GM18951 (cell line): Measurements from ENCODE around the gene DND1.
"Not testable (repeated sequence)": the region's sequence is repeated elsewhere in the genome, so short reads cannot be mapped to it uniquely, and the experiment has no call there.

ENCODE experiments used
- POLR2A ChIP-seq: IDR thresholded peaks from 4 replicates; pipeline ENCODE4 v1.6.1; 2011; ENCODE audit warnings: mild to moderate bottlenecking; ENCODE audit not compliant: insufficient read length, insufficient read depth; ENCODE audit errors: extremely low read depth
- in situ Hi-C: fragments of 300-500 bp; cut with MboI; formaldehyde crosslinking; loops from one replicate; pipeline ENCODE4 v1.12.0; 2022; ENCODE audit warnings: low sequenced_read_pairs, mixed read lengths, inconsistent platforms; ENCODE audit not compliant: unreplicated experiment

DND1 gene

DNA sequence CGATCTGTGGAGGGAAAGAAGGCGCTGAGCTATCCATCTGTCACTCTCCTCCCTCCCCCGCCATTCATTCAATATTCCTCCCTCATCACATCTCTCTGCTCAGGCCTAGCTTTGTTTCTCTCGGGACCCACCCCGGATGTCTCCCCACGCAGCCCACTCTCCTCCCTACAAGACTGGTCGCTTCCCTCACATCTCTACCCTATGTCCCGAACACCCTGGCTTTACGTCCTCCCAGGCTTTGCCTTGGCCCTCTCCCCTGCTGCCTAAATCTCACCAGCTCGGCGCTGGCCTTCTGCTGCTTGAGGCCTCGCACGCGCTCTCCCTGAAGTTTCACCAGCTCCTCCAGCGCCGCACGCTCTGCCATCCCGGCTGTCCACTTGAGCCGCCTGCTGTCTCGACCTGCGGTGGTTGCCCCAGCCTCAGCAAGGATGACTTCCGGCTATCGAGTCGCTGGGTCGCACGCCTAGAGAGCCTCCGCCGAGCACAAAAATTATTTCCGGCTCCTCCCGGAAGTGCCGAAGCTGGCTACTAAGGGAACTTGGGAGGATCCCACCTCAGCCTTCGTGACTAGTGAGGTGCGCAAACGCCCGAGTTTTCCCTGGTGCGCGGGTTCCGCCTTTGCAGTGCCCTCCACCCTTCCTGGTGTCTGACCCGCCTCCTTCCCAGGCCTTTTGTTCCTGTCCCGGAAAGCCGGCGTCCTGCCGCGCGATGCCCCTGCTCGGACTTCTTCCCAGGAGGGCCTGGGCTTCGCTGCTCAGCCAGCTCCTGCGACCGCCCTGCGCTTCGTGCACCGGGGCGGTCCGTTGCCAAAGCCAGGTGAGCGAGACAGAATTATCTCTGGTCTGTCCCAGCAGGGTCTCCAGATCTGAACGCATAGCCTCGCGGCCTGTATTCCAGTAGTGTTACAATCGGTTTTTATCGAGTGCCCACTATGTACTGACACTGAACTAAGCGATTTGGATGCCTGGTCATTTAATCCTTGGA lies 17.9 kb upstream of the DND1 start, which contains the start of the genes HARS1 and HARS2:
Gene HARS1 (minus strand): TSS at position 430 of the 984 bp plus-strand sequence. CDS start 66 bp downstream, at position 364.
Gene HARS2 (plus strand): TSS at position 515 of the 984 bp plus-strand sequence. CDS start 194 bp downstream, at position 709.
- in situ Hi-C loops, result no loop called here
- peak; percentile 96 for TF ChIP-seq POLR2A

DNA sequence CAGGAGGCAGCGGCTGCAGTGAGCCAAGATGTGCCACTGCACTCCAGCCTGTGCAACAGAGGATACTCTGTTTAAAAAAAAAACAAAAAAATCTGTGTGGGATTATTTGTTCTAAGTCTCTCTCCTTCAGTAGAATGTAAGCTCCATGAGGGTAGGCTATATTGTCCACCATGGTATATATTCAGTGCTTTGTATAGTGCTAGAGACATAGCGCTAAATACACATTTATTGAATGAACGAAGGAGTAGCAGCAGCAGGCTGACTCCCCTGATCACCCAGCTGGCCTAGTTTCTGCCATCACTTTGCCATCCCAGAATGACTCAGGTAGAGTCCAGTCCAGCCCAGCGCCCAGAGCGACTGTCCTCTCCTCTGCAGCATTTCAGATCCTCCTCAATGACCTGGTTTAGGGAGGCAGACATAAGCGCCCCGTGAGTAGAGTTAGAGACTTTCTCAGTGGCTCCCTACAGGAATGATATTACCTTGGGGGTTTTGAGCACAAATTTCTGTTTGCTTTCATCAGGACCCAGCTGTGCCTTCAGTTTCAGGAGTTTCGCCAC lies 17.1 kb upstream of the DND1 start:
- in situ Hi-C loops, result no loop called here
- TF ChIP-seq POLR2A, result no peak

DNA sequence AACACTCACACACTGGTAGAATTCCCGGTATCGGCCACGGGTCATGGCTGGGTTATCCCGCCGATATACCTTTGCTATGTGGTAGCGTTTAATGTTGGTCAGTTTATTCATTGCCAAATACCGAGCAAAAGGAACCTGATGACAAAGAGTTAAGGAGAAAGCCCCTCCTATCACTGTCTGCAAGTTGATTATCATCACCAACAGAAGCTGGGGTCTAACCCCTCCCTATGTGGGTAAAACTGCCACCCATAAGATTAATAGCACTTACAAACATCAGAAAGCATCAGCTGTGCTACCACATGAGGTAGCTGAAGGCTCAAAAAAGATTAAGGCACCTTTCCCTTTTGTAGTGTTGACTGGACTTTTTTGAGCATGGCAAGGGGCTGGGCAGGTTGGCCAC lies 5.6 kb upstream of the DND1 start:
- in situ Hi-C loops, result no loop called here
- TF ChIP-seq POLR2A, result no peak

DNA sequence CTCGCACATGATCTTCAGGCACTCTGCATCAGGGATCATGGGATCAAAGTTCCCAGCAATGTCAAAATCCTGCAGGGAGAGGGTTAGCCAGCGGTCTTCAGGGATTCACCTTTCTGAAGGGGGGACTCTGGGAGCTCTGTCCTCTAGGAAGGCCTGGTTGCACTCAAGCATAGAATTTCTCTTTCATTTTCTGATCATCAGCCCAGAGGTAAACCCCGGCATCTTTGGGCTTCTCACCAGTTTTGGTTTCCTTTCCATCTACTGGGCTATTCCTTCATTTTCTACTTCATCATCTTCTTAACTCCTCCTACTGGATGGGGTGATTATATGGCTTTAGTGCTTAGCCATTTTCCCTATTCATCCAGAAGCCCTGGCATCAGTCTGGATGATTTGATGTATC lies 4.6 kb upstream of the DND1 start:
- in situ Hi-C loops, result no loop called here
- no peak for TF ChIP-seq POLR2A

DNA sequence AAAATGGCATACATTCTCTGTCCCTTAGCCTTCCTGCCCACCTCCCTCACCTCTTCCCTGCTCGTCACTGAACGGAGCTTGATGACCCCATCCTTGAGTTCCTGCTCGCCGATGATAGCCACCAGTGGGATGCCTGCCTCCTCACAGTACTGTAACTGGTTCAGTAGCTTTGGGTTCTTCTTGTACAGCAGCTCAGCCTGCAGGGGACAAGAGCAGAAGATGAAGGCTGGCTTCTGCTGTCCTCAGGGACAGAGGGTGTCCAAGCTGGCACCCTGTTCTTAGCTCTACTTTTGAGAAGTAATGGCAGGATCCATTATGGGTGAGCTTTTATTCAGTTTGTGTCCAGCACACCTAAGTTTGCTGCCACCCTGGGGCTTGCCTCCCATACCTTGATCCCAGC lies 1.3 kb upstream of the DND1 start:
- in situ Hi-C loops, result no loop called here
- no peak for TF ChIP-seq POLR2A

DNA sequence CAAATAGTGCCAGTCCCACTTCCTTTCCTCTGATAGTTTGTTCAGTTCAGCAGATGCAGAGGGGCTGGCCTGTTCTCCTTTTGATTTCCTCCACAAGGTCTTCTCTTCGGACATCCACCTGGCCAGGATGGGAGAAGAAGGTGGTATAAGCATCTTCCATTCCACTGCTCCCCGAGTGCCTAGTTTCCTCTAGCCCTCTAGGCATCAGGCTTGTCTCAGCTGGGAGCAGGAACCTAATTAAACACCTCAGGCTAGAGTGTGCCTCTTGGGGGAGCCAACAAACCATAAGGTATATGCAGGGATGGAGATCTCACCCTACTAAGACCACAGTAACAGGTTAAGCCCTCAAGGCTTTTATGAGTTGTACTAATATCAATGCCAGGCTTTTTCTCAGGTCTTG lies 835 bp upstream of the DND1 start:
- in situ Hi-C loops, result no loop called here

DNA sequence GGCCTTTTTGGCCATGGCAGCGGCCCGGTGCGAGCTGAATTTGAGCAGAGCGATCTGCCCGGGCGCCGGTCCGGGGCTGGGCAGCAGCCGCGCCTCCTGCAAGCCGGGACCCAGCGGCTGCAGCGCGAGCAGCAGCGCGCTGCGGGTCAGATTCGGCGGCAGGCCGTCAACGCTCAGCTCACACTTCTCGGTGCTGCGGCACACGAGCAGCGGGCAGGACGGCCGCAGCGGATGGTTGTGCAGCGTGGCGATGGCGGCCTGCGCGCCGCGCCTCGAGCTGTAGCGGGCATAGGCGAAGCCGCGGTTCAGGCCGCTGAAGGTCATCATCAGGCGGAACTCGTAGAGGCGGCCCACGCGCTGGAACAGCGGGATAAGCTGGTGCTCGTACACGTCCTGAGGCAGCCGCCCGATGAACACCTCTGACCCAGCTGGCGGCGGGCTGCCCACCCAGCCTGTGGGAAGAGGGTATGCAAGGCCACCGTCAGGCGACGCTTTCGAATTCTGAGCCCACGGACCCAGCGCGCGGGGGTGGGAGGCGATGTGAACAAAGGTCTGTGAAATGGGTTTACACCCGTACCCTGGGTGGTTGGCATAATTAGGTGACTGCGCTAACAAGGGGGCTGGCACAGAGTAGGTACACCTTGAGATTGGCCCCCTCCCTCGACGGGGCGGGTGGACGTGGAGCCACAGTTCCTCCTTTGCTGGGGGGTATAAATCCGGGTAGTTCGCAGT lies 755 bp downstream of the DND1 start:
- in situ Hi-C loops, result no loop called here
- no peak for TF ChIP-seq POLR2A

More for the DNA sequence above, 835 bp upstream of the DND1 start:
- no peak for TF ChIP-seq POLR2A

DNA sequence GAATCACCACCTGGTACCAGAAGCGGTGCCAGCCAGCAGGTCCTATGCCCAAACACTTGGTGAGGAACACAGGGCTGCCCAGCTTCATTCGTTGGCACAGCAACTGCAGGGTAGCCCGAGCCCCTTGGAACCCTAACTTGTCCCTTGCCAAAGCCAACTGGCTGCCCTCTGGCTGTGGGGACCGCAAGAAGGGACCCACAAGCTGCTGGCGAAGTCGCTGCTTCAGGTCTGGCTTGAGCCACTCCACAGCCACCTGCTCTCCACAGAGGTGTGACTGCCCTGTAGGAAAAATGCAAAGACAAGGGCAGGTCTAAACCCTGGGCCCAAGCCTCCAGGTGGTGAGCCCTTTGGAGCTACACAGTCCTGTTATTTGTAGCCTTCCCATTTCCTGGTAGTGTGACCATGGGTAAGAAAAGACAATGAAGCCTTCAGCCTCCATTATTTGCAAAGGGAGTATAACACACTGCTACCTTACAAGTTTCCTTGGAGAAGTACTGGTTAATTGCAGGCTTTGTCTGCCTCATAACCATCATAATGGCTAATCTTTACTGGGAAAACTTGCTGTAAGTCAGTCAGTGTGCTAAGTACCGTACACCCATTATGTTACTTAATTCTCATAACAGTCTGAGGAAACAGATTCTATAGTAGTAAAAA lies 1.8 kb downstream of the DND1 start:
- in situ Hi-C loops, result no loop called here
- no peak for TF ChIP-seq POLR2A

DNA sequence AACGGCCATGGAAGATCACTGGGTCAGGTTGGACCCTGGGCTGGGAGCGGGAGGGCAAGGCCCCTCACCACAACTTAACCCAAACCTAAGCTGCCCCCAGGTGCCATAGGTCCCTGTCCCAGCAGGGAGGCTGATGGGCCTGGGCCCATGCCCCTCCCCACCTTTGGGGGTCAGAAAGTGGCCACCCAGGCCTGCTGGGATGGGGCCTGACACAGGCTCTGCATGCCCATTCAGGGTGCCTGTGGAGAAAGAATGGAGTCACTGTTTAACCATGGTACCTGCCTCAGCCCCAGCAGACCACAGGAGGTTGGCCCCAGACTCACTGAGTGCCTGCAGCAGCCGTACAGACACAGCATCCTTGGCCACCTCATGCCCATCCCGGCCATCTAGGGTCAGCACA lies 2.3 kb downstream of the DND1 start:
- in situ Hi-C loops, result not testable (repeated sequence)

DNA sequence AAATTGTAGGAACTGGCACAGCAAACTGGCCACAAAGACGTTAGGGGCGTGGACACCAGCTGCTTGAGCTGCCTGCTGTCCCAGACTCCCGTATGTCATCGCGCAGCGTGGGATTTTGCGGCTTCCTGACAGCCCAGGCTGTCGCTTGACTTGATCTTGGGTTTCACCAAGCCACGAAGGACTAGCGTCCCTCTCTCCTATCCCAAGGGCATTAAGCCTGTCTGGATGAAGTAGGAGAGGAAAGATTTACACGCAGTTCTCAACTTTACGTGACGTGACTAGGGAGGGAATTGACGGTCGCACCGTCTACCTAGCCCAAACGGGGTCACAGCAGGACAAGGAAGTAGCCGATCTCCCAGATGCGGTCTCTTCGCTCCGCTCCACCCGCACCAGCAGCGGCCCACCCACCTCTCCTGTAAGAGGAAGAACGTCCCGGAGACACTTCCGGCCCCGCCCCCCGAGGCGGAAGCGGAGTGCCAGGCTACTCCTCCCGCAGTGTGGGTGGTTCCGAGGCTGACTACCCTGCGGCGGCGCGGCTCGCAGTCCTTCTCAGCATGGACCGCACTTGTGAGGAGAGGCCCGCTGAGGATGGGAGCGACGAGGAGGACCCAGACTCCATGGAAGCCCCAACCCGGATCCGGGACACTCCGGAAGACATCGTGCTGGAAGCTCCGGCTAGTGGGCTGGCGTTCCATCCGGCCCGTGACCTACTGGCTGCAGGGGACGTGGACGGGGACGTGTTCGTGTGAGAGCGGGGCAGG lies 8.8 kb downstream of the DND1 start, which contains the start of gene WDR55:
Gene WDR55 (plus strand): TSS at position 546 of the 761 bp plus-strand sequence. CDS start 9 bp downstream, at position 555.
- TF ChIP-seq POLR2A, result peak; percentile 95
- in situ Hi-C loops, result no loop called here

DNA sequence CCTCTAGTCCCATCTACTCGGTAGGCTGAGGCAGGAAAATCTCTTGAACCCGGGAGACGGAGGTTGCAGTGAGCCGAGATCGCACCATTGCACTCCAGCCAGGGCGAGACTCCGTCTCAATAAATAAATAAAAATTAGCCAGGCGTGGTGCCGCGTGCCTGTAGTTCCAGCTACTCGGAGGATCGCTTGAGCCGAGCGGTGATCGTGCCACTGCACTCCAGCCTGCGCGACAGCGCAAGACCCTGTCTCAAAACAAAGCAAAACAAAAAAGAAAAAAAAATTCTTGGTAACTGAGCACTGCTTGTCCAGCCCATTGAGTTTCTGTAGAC lies 9.4 kb downstream of the DND1 start:
- TF ChIP-seq POLR2A, result no peak
- in situ Hi-C loops, result no loop called here

DNA sequence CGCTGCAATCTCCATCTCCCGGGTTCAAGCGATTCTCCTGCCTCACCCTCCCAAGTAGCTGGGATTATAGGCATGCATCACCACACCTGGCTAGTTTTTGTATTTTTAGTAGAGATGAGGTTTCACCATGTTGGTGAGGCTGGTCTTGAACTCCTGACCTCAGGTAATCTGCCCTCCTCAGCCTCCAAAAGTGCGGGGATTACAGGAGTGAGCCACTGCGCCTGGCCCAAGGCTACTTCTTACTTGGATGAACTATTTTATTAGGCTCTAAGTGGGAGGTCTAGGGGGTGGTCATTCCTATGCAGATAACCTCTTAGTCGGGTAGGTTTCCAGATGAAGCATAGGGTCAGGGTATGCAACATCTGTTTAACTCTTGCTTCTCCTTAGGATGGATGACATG lies 13.0 kb downstream of the DND1 start:
- in situ Hi-C loops, result not testable (repeated sequence)

DNA sequence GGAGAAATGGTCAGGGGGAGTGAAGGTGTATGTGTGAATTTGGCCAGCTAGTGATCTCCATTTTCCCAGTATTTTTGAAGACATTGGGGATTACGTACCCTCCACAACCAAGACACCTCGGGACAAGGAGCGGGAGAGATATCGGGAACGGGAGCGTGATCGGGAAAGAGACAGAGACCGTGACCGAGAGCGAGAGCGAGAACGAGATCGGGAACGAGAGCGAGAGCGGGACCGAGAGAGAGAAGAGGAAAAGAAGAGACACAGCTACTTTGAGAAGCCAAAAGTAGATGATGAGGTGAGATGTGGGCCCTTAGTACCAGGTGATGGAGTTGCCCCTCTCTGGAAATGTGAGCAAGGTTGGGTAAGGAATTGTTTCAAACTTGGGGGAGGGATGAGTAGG lies 14.5 kb downstream of the DND1 start:
- in situ Hi-C loops, result no loop called here
- no peak for TF ChIP-seq POLR2A

DNA sequence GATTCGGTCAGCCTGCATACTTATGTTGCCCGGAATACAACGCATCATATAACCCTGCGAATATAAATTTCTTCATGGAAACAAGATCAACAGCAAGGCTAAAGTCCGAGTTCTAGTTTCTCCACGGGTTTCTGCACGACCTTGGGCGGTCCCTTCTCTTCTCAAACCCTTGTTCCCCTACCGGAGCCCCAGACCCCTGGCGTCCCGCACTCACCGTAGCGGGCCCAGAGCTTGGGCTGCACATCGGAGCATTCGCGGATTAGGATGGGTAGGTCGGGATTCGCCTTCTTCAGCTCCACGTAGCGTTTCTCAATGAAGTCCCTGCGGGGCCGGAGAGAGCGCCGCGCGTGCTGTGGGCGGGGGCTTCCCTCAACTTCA lies 26.3 kb downstream of the DND1 start:
- TF ChIP-seq POLR2A, result no peak
- in situ Hi-C loops, result no loop called here
